Measurements from ENCODE around the gene VAC14. TPM values are rescaled to one million over a fixed set of nuclear protein-coding genes. Genes with fewer than 3 reads are reported as not detected.

The VAC14 gene
- total RNA-seq, 4 donors from 2014 or later, result 43.4 to 69.4 (median 63.1) TPM

- Histone ChIP-seq H3K27ac (no peak overlapping the region), H3K27me3 (no peaks in the 10 kb centered on the region), H3K4me1 (no peaks in the 10 kb centered on the region), H3K9me3 (no peaks in the 10 kb centered on the region), H3K4me3 (replicated peaks in 1 of 3) (no peak overlapping the region), H3K36me3 (peaks cover 51 to 63% of the 10 kb centered on the region in 2 donors)
- DNase-seq, result peak; percentile 31 to 45
- WGBS, 2 donors, result 55 to 59% methylated on average over 8 of the region's 8 CpGs
- intact Hi-C loops (cut with DNase I), result loop anchor here (10.0 kb wide), 1 partner anchor 254 kb away; the partner anchor contains the start of genes COG4 and SF3B3
- TF ChIP-seq POLR2A (IDR thresholded peaks at IDR 0.05), result no peak
- TF ChIP-seq CTCF (IDR thresholded peaks at IDR 0.05), result no peak
Observed at GRCh38 chr16:70778901-70779309, 22.1 kb downstream of the VAC14 start.

DNA sequence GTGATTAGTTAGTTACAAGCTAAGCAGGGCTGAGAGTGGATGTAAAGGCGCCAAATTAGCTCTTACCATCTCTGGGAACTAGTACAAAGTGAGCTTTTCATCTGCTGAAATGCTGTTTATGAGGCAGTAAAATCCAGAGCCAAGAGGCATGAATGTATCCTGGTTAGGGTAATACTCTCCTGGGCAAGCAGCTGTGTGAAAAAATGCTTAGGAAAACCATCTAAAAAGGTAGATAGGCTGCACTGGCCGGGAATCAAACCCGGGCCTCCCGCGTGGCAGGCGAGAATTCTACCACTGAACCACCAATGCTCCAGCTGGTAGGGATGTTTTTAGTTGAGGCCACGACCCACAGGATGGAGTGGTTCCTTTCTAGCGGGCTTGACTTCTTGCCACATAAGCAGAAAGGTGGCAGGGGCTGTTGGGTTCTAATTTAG, 23.0 kb downstream of the VAC14 start:
- intact Hi-C loops (cut with DNase I), result loop anchor here (10.0 kb wide), 1 partner anchor 253 kb away; the partner anchor contains the start of genes COG4 and SF3B3
- Histone ChIP-seq H3K4me1 (no peaks in the 10 kb centered on the region), H3K27me3 (no peaks in the 10 kb centered on the region), H3K36me3 (peaks cover 42 to 56% of the 10 kb centered on the region in 2 donors), H3K9me3 (no peaks in the 10 kb centered on the region), H3K4me3 (replicated peaks in 1 of 3) (no peak overlapping the region), H3K27ac (no peak overlapping the region)
- TF ChIP-seq POLR2A (IDR thresholded peaks at IDR 0.05) (no peak), CTCF (IDR thresholded peaks at IDR 0.05) (no peak)
- DNase-seq, result no peak
- 85 to 87% methylated on average over 8 of the region's 8 CpGs for WGBS, 2 donors

GRCh38 chr16:70777496-70777895, 23.5 kb downstream of the VAC14 start:
- no peak overlapping the region for H3K4me3 ChIP-seq (replicated peaks in 1 of 3)
- H3K36me3 ChIP-seq, result peaks cover 37 to 51% of the 10 kb centered on the region in 2 donors
- no peaks in the 10 kb centered on the region for H3K27me3 ChIP-seq
- no peak overlapping the region for H3K27ac ChIP-seq
- no peak for DNase-seq
- H3K9me3 ChIP-seq, result no peaks in the 10 kb centered on the region
- intact Hi-C loops (cut with DNase I), result loop anchor here (10.0 kb wide), 1 partner anchor 253 kb away; the partner anchor contains the start of genes COG4 and SF3B3
- 93% methylated on average over 9 of the region's 9 CpGs for WGBS, 2 donors
- TF ChIP-seq POLR2A (IDR thresholded peaks at IDR 0.05) (no peak), CTCF (IDR thresholded peaks at IDR 0.05) (peak in 1 of 6 experiments; percentile 8)
- no peaks in the 10 kb centered on the region for H3K4me1 ChIP-seq

GRCh38 chr16:70775399-70775798, 25.6 kb downstream of the VAC14 start:
- intact Hi-C loops (cut with DNase I), result loop anchor here (10.0 kb wide), 1 partner anchor 251 kb away; the partner anchor contains the start of genes COG4 and SF3B3
- H3K36me3 ChIP-seq, result peaks cover 16 to 30% of the 10 kb centered on the region in 2 donors

More at GRCh38 chr16:70775399-70775798, 25.6 kb downstream of the VAC14 start:
- TF ChIP-seq CTCF (IDR thresholded peaks at IDR 0.05) (no peak), POLR2A (IDR thresholded peaks at IDR 0.05) (no peak)
- H3K27me3 ChIP-seq, result no peaks in the 10 kb centered on the region
- no peaks in the 10 kb centered on the region for H3K4me1 ChIP-seq
- H3K9me3 ChIP-seq, result no peaks in the 10 kb centered on the region
- H3K4me3 ChIP-seq (replicated peaks in 1 of 3), result no peak overlapping the region
- DNase-seq, result no peak
- H3K27ac ChIP-seq, result no peak overlapping the region
- 92 to 96% methylated on average over 4 of the region's 4 CpGs for WGBS, 2 donors
